SH-SY5Y (cell line): ENCODE results near the gene GNAL.

ENCODE experiments used
- GATA2 ChIP-seq: IDR thresholded peaks from 2 replicates; pipeline ENCODE4 v1.6.1; 2011; ENCODE audit warnings: mild to moderate bottlenecking, low read depth, low read length
- GATA3 ChIP-seq: IDR thresholded peaks from 2 replicates; pipeline ENCODE4 v1.6.1; 2011; ENCODE audit warnings: low read depth, mild to moderate bottlenecking, low read length, moderate library complexity

- no peak for TF ChIP-seq GATA2
- TF ChIP-seq GATA3, result no peak
These were observed 171.8 kb downstream of the GNAL start for GRCh38 chr18:11860594-11861450.
